ENCODE data around the gene PRPF6. TPM values are rescaled to one million over a fixed set of nuclear protein-coding genes. Genes with fewer than 3 reads are reported as not detected.

The PRPF6 gene
- polyA plus RNA-seq, 1 experiment = 38.5 TPM

DNA sequence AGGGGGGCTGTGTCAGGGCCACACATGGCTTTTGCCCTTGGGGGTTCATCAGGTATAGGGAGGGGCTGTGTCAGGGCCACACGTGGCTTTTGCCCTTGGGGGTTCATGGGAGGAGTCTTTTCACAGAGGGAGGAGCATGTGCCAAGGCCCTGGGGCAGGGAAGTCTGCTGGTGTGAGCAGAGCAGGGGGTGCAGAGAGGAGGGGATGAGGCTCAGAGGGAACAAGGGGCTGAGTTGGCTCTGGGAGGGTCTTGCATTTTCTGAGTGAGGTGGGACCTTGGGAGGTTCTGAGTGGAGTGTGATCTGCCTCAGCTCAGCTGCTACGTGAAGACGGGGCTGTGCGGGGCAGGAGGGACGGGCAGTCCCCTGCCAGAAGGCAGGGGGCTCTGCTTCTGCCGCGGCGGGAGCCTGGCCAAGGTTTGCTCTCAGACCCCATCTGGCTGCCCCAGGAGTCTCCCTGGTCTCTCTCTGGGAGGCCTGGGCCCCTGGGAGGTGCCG lies 74.5 kb downstream of the PRPF6 start:
- TF ChIP-seq, protein P1, sequence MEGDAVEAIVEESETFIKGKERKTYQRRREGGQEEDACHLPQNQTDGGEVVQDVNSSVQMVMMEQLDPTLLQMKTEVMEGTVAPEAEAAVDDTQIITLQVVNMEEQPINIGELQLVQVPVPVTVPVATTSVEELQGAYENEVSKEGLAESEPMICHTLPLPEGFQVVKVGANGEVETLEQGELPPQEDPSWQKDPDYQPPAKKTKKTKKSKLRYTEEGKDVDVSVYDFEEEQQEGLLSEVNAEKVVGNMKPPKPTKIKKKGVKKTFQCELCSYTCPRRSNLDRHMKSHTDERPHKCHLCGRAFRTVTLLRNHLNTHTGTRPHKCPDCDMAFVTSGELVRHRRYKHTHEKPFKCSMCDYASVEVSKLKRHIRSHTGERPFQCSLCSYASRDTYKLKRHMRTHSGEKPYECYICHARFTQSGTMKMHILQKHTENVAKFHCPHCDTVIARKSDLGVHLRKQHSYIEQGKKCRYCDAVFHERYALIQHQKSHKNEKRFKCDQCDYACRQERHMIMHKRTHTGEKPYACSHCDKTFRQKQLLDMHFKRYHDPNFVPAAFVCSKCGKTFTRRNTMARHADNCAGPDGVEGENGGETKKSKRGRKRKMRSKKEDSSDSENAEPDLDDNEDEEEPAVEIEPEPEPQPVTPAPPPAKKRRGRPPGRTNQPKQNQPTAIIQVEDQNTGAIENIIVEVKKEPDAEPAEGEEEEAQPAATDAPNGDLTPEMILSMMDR (IDR thresholded peaks at IDR 0.05; ENCODE audit: low read depth, low read length) = no peak
- no peak overlapping the region for H3K4me3 ChIP-seq (ENCODE audit: low read depth, low read length)
- DNase-seq (ENCODE audit: low read depth, low spot score) = no peak
- peaks cover 33% of the 10 kb centered on the region for H3K27me3 ChIP-seq (ENCODE audit: control insufficient read depth, insufficient read depth, low read length)
- CTCF ChIA-PET = no interaction called here
- H3K9me3 ChIP-seq (ENCODE audit: control insufficient read depth, insufficient read depth, low read length) = no peaks in the 10 kb centered on the region; the same call in 1 of the 2 replicates
- H3K27ac ChIP-seq (ENCODE audit: low read depth, low read length) = no peak overlapping the region
- POLR2A ChIA-PET = no interaction called here

DNA sequence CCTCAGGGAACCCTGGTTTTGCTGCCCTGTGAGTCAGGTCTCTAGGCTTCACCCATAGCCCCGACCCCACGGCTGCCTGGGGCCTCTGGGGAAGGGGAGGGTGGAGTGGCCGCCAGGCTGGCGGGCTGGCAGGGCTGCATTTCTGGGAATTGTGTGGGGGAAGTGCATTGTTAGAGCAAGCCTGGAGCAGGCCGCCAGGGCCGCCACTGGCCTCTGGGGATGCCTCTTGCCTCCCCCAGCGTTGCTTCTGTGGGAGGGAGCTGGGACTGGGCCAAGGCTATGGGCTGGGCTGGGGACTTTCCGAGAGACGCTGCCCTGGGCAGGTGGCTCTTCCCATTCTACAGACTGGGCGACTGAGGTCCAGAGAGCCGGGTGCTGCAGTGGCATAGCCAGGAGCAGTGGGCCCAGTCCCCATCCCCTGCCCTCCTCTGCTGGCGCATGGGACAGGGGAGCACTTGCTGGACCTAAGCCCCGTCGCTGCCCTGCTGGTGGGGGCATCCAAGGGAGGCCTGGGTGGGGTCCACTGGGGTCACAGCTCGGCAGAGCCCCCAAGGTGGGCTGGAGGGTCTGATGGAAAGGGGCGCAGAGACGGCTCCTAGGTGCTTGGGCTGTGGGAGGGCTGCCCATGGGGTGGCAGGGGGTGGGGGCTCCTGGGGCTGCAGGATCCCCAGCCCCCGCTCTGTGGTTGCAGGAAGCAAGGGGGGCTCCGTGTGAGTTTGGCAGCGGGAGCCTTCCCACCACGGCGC lies 75.1 kb downstream of the PRPF6 start:
- CTCF ChIA-PET = interaction anchor here (2.0 kb wide), 1 partner anchor 16 kb away, joined by 13 read pairs; no protein-coding TSS in a partner anchor
- no peak overlapping the region for H3K27ac ChIP-seq (ENCODE audit: low read depth, low read length)
- POLR2A ChIA-PET = no interaction called here

GRCh38 chr20:64056639-64056888 lies 75.6 kb downstream of the PRPF6 start:
- Histone ChIP-seq H3K4me3 (ENCODE audit: low read depth, low read length) (no peak overlapping the region), H3K27ac (ENCODE audit: low read depth, low read length) (no peak overlapping the region), H3K27me3 (ENCODE audit: control insufficient read depth, insufficient read depth, low read length) (peaks cover 23% of the 10 kb centered on the region), H3K9me3 (ENCODE audit: control insufficient read depth, insufficient read depth, low read length) (no peaks in the 10 kb centered on the region; the same call in 1 of the 2 replicates)
- ChIA-PET CTCF (interaction anchor here (2.0 kb wide), 1 partner anchor 17 kb away, joined by 13 read pairs; no protein-coding TSS in a partner anchor), POLR2A (no interaction called here)
- TF ChIP-seq, protein P1 (IDR thresholded peaks at IDR 0.05; ENCODE audit: low read depth, low read length) = no peak
- DNase-seq (ENCODE audit: low read depth, low spot score) = no peak

More for the DNA sequence above, 75.1 kb downstream of the PRPF6 start:
- H3K9me3 ChIP-seq (ENCODE audit: control insufficient read depth, insufficient read depth, low read length) = no peaks in the 10 kb centered on the region; the same call in 1 of the 2 replicates
- TF ChIP-seq, protein P1 (IDR thresholded peaks at IDR 0.05; ENCODE audit: low read depth, low read length) = no peak
- H3K4me3 ChIP-seq (ENCODE audit: low read depth, low read length) = no peak overlapping the region
- peaks cover 26% of the 10 kb centered on the region for H3K27me3 ChIP-seq (ENCODE audit: control insufficient read depth, insufficient read depth, low read length)
- DNase-seq (ENCODE audit: low read depth, low spot score) = no peak

DNA sequence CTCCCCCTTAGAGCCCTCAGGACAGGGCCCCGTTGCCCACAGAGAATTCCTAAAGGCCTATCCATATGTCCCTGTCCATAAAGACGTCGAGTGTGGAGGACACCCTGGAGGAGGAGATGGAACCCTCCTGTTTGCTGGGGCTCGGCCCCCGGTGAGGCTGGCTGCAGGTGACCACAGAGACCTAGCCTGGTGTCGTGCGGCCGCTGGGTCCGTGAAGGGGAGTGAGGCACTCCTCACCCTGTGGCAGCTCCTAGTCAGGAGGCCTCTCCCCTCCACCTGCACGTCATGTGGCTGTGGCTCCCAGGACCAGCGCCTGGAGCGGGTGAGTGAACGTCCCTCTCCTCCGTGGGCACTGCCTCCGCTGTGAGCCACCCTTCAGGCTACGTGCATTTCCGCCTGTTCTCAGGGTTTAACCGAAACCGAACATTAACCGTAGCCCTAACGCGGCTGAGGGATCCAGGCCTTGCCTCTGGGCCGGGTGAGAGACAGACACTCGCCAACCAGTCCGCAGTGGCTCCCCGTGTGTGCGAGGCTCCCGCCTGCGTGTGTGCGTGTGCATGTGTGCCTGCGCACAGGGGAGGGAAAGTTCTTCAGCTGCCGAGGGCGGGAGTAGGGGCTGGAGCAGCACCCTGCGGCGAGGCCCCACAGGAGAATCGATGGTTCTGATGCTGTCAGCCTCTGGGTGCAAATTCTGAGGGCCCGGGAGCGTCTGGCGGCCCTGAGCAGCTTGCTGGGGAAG lies 76.1 kb downstream of the PRPF6 start:
- no peak overlapping the region for H3K27ac ChIP-seq (ENCODE audit: low read depth, low read length)
- H3K4me3 ChIP-seq (ENCODE audit: low read depth, low read length) = no peak overlapping the region
- TF ChIP-seq, protein P1 (IDR thresholded peaks at IDR 0.05; ENCODE audit: low read depth, low read length) = no peak
- CTCF ChIA-PET = interaction anchor here (0.6 to 2.0 kb wide), 4 partner anchors 10 to 23 kb away, joined by 3 to 13 read pairs (median 4); partner anchors contain the start of genes OPRL1 and RGS19
- H3K9me3 ChIP-seq (ENCODE audit: control insufficient read depth, insufficient read depth, low read length) = no peaks in the 10 kb centered on the region; the same call in 1 of the 2 replicates
- POLR2A ChIA-PET = no interaction called here
- H3K27me3 ChIP-seq (ENCODE audit: control insufficient read depth, insufficient read depth, low read length) = peaks cover 21% of the 10 kb centered on the region
- DNase-seq (ENCODE audit: low read depth, low spot score) = no peak
